Panc1 (cell line): ENCODE data around the gene SNCB.

ENCODE experiments used
- CTCF ChIP-seq: fragments of 450-650 bp; IDR thresholded peaks from 2 replicates; pipeline ENCODE4 v1.5.1; 2017; ENCODE audit warnings: mild to moderate bottlenecking
- SIN3A ChIP-seq: IDR thresholded peaks from 2 replicates; pipeline ENCODE4 v1.6.1; 2012; ENCODE audit warnings: low read depth, mild to moderate bottlenecking, low read length, moderate library complexity, borderline replicate concordance; ENCODE audit not compliant: insufficient read depth

DNA sequence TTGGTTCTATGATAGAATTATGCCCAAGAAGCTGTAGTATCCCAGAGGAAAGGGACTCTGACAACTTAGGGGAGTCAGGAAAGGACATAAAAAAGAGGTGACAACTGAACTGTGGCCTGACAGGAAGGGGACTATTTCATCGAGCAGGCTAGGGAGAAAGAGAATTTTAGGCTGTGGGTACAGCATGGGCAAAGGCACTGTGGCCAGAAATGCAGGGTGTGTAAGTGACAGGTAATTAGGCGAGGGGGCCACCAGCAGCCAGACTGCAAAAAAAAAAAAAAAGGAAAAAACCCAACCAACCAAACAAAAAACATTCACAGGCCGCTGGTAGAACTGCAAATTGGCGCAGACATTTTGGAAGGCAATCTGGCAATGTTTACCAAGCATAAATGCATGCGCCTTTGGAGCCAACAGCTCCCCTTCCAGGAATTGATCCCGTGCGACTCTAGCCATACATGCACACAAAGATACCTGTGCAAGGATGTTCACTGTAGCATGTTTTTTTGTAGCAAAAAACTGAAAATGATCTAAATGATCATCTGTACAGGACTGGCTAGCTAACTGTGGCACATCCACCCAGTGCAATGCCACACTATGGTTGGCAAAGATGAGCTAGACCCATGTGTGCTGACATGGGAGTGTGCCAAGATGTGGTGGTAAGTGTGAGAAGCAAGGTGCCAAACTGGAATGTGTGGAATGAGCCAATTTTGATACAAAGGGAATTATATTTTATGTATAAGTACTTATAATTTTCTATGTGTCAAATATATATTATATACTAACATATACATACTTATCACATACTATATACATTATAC, 1.3 kb upstream of the SNCB start:
- no peak for TF ChIP-seq CTCF
- TF ChIP-seq SIN3A = no peak
